Right lobe of liver (tissue), 6 donors: ENCODE results near the gene KBTBD7. TPM values are rescaled to one million over a fixed set of nuclear protein-coding genes. Genes with fewer than 3 reads are reported as not detected.

Experiments used
- ATAC-seq, 4 donors: fragments of 200-7000 bp; cut with Tn5 transposase; one replicate each; pipeline ENCODE4 v1.9.1; 2020; ENCODE audit warnings: mild to moderate bottlenecking in 4 of 4, moderate library complexity in 4 of 4
- DNase-seq, 3 donors: peaks; one replicate each; pipeline ENCODE4 v3.0.0-alpha.2; 2020
- H3K27ac ChIP-seq, 3 donors: fragments of 200-600 bp; one replicate each; pipeline ENCODE4 v1.8.0; 2022
- H3K27me3 ChIP-seq, 2 donors: fragments of 200-600 bp; one replicate each; pipeline ENCODE4 v1.8.0; 2022
- H3K36me3 ChIP-seq, 4 donors: fragments of 200-600 bp; sonication (generic) in 1 of 4; one replicate each; pipeline versions ENCODE4 v1.5.1 to v1.8.0; 2017 to 2022; ENCODE audit warnings: control low read depth in 1 of 4
- H3K4me1 ChIP-seq, 4 donors: fragments of 200-600 bp; sonication (generic) in 1 of 4; one replicate each; pipeline versions ENCODE4 v1.5.1 to v1.8.0; 2017 to 2022; ENCODE audit warnings: control low read depth in 1 of 4
- H3K4me3 ChIP-seq, 3 donors: fragments of 200-600 bp; one replicate each; pipeline ENCODE4 v1.8.0; 2022
- H3K9me3 ChIP-seq, 4 donors: fragments of 200-600 bp; sonication (generic) in 1 of 4; one replicate each; pipeline versions ENCODE4 v1.5.1 to v1.8.0; 2017 to 2022; ENCODE audit warnings: control low read depth in 1 of 4
- CTCF ChIP-seq, 4 donors: fragments of 200-600 bp in 3 of 4; fragments of 450-650 bp in 1 of 4; IDR thresholded peaks; one replicate each; pipeline versions ENCODE4 v1.5.1 to v1.8.0; 2016 to 2022; ENCODE audit warnings: antibody characterized with exemption in 4 of 4, mild to moderate bottlenecking in 2 of 4
- POLR2A ChIP-seq: fragments of 450-650 bp; IDR thresholded peaks from one replicate; pipeline ENCODE4 v1.6.1; 2017; ENCODE audit warnings: antibody characterized with exemption, mild to moderate bottlenecking
- WGBS: methylation state at CpG from one replicate; pipeline ENCODE4 v1.1.6; 2018; ENCODE audit warnings: low coverage, low lambda C conversion rate; ENCODE audit not compliant: insufficient coverage; ENCODE audit errors: missing lambda C conversion rate; 5-methylcytosine and 5-hydroxymethylcytosine counted together
- intact Hi-C, 2 donors: fragments of 100-400 bp; cut with DNase I; formaldehyde crosslinking; loops; one replicate each; pipeline versions ENCODE4 v1.11.2 to v1.14.1; 2022
- total RNA-seq, 6 experiments: library from RNA; depleted of rRNA in 2 of 6; stranded (reverse); fragments of >200 nt in 2 of 6; fragmentation: NEBNext Ultra II Directional in 3 of 6; extraction: Animal tissue kit (Norgen Biotek cat#: 25700) in 3 of 6; gene quantifications; one replicate each; pipeline versions ENCODE4 v1.1.0 to v1.2.4, GENCODE V29; 2016 to 2023
- donor health status: DM: no; HTN: yes; CAD: no.
- donor health status: DM: no; HTN: no; CAD: no.
- donor health status: DM: no; HTN: no; CAD: no.
- donor health status: DM: no; HTN: yes; CAD: no.
- donor health status: DM: no; HTN: yes; CAD: no.

Gene KBTBD7
- total RNA-seq, 6 experiments from 2014 or later, result 3.0 to 6.7 (median 5.5) TPM

- TF ChIP-seq POLR2A, result no peak
- TF ChIP-seq CTCF (IDR thresholded peaks at IDR 0.05), result no peak
- intact Hi-C loops, result no loop called here
- no peak overlapping the region for H3K4me3 ChIP-seq
- H3K36me3 ChIP-seq, result no peaks in the 10 kb centered on the region
- no peaks in the 10 kb centered on the region for H3K4me1 ChIP-seq
- no peak for ATAC-seq
- whole genome bisulfite sequencing, result 78% methylated on average over 4 of the region's 4 CpGs
- no peak for DNase-seq
- no peaks in the 10 kb centered on the region for H3K27me3 ChIP-seq
- no peak overlapping the region for H3K27ac ChIP-seq
- H3K9me3 ChIP-seq, result no peaks in the 10 kb centered on the region
These were observed 5.8 kb upstream of the KBTBD7 start for GRCh38 chr13:41200126-41200525.

GRCh38 chr13:41199526-41199925 is 5.2 kb upstream of the KBTBD7 start:
- no peaks in the 10 kb centered on the region for H3K27me3 ChIP-seq
- ATAC-seq (no peak), DNase-seq (no peak)
- no peak overlapping the region for H3K4me3 ChIP-seq
- 94% methylated on average over 2 of the region's 2 CpGs for WGBS
- intact Hi-C loops, result loop anchor here (10.0 kb wide), 1 partner anchor 65 kb away; the partner anchor contains the start of gene KBTBD6 (in 2 of the 2)
- no peaks in the 10 kb centered on the region for H3K4me1 ChIP-seq
- no peaks in the 10 kb centered on the region for H3K9me3 ChIP-seq
- TF ChIP-seq POLR2A (no peak), CTCF (IDR thresholded peaks at IDR 0.05) (no peak)
- no peak overlapping the region for H3K27ac ChIP-seq
- no peaks in the 10 kb centered on the region for H3K36me3 ChIP-seq

GRCh38 chr13:41199079-41199478 is 4.7 kb upstream of the KBTBD7 start:
- no peak for TF ChIP-seq CTCF (IDR thresholded peaks at IDR 0.05)
- TF ChIP-seq POLR2A, result no peak
- no peak overlapping the region for H3K4me3 ChIP-seq
- DNase-seq, result no peak
- no peak overlapping the region for H3K27ac ChIP-seq
- no peaks in the 10 kb centered on the region for H3K27me3 ChIP-seq
- no peaks in the 10 kb centered on the region for H3K4me1 ChIP-seq
- no peaks in the 10 kb centered on the region for H3K9me3 ChIP-seq
- intact Hi-C loops, result loop anchor here (10.0 kb wide), 1 partner anchor 64 kb away; the partner anchor contains the start of gene KBTBD6 (in 2 of the 2)
- ATAC-seq, result no peak
- WGBS, result 66% methylated on average over 5 of the region's 5 CpGs
- H3K36me3 ChIP-seq, result no peaks in the 10 kb centered on the region

GRCh38 chr13:41196620-41197019 is 2.3 kb upstream of the KBTBD7 start:
- H3K4me3 ChIP-seq, result no peak overlapping the region
- no peak overlapping the region for H3K27ac ChIP-seq
- TF ChIP-seq CTCF (IDR thresholded peaks at IDR 0.05) (peak in 2 of 4 donors; percentile 1 to 10), POLR2A (no peak)
- 63% methylated on average over 2 of the region's 2 CpGs for WGBS
- peaks cover 0 to 14% (median 6%) of the 10 kb centered on the region in 4 donors for H3K4me1 ChIP-seq
- no peak for ATAC-seq
- intact Hi-C loops, result loop anchor here (10.0 kb wide), 1 partner anchor 62 kb away; the partner anchor contains the start of gene KBTBD6 (in 2 of the 2)
- no peaks in the 10 kb centered on the region for H3K9me3 ChIP-seq
- no peaks in the 10 kb centered on the region for H3K27me3 ChIP-seq
- DNase-seq, result no peak
- H3K36me3 ChIP-seq, result no peaks in the 10 kb centered on the region

- peaks cover 0 to 18% (median 6%) of the 10 kb centered on the region in 4 donors for H3K4me1 ChIP-seq
- H3K27me3 ChIP-seq, result no peaks in the 10 kb centered on the region
- DNase-seq, result no peak
- no peaks in the 10 kb centered on the region for H3K36me3 ChIP-seq
- no peak for TF ChIP-seq POLR2A
- TF ChIP-seq CTCF (IDR thresholded peaks at IDR 0.05), result no peak
- no peaks in the 10 kb centered on the region for H3K9me3 ChIP-seq
- no peak overlapping the region for H3K4me3 ChIP-seq
- no peak for ATAC-seq
- intact Hi-C loops, result loop anchor here (10.0 kb wide), 1 partner anchor 61 kb away; the partner anchor contains the start of gene KBTBD6 (in 2 of the 2)
- H3K27ac ChIP-seq, result no peak overlapping the region
These were observed 1.6 kb upstream of the KBTBD7 start for GRCh38 chr13:41196011-41196410.
